H1 (cell line): ENCODE measurements around the gene TRAPPC8. TPM values are rescaled to one million over a fixed set of nuclear protein-coding genes. Genes with fewer than 3 reads are reported as not detected.

Experiments used
- CTCF ChIA-PET: fragments of 300-600 bp; sonication (Branson Sonifier 250); formaldehyde crosslinking; loops from one replicate; lab custom pipeline; 2021; ENCODE audit not compliant: partially characterized antibody; lab: Charles Lee
- POLR2A ChIA-PET: fragments of 300-600 bp; sonication (Branson Sonifier 250); formaldehyde crosslinking; loops from one replicate; lab custom pipeline; 2021; ENCODE audit warnings: inconsistent platforms; ENCODE audit not compliant: partially characterized antibody; lab: Charles Lee
- DNase-seq, 2 experiments: peaks; one replicate each; pipeline versions ENCODE4 v3.0.0 to v3.0.0-alpha.2; 2010 to 2022; ENCODE audit warnings: low spot score in 2 of 2, low read depth in 1 of 2, mixed read lengths in 1 of 2
- FAIRE-seq: peaks from 2 replicates; lab custom pipeline; 2011; peaks lifted over from hg19 to GRCh38; lab: Jason Lieb, UNC
- H2AFZ ChIP-seq: 2 replicates; pipeline ENCODE4 v1.8.1; 2012; ENCODE audit warnings: low read length, inconsistent platforms
- H2AK5ac ChIP-seq: 2 replicates; pipeline ENCODE4 v1.6.1; 2013; ENCODE audit warnings: low read depth, low read length
- H2BK120ac ChIP-seq: replicated peaks from 2 replicates; pipeline ENCODE3; 2013; ENCODE audit warnings: low read depth, low read length, inconsistent platforms
- H2BK12ac ChIP-seq: 2 replicates; pipeline ENCODE4 v1.6.1; 2013; ENCODE audit warnings: low read depth, low read length
- H2BK15ac ChIP-seq: 2 replicates; pipeline ENCODE4 v1.6.1; 2013; ENCODE audit warnings: low read length
- H2BK20ac ChIP-seq: 2 replicates; pipeline ENCODE4 v1.6.1; 2013; ENCODE audit warnings: low read length
- H2BK5ac ChIP-seq: 2 replicates; pipeline ENCODE4 v1.6.1; 2013; ENCODE audit warnings: low read depth, low read length
- H3K14ac ChIP-seq: 2 replicates; pipeline ENCODE4 v1.6.1; 2013; ENCODE audit warnings: inconsistent platforms; ENCODE audit not compliant: insufficient read length
- H3K18ac ChIP-seq: 2 replicates; pipeline ENCODE4 v1.6.1; 2013; ENCODE audit warnings: low read length; ENCODE audit errors: extremely low read depth
- H3K23ac ChIP-seq: 2 replicates; pipeline ENCODE4 v1.6.1; 2013; ENCODE audit warnings: inconsistent platforms; ENCODE audit not compliant: insufficient read length
- H3K23me2 ChIP-seq: 2 replicates; pipeline ENCODE4 v1.6.1; 2013; ENCODE audit warnings: low read depth, low read length
- H3K27ac ChIP-seq: 2 replicates; pipeline ENCODE4 v1.6.1; 2011; ENCODE audit warnings: low read depth, low read length, inconsistent platforms
- H3K27me3 ChIP-seq, 4 experiments: replicated peaks in 1 of 4; 1 replicate in 1 of 4; 2 replicates in 3 of 4; pipeline versions ENCODE4 v1.6.1 to v1.8.1; 2011 to 2013; ENCODE audit warnings: low read length in 3 of 4, mild to moderate bottlenecking in 3 of 4, inconsistent platforms in 2 of 4, mixed read lengths in 2 of 4, moderate library complexity in 1 of 4; ENCODE audit not compliant: control insufficient read depth in 3 of 4, insufficient read depth in 3 of 4; ENCODE audit errors: extremely low read depth in 1 of 4
- H3K36me3 ChIP-seq, 4 experiments: 2 replicates each; pipeline versions ENCODE4 v1.6.1 to v1.8.1; 2011 to 2013; ENCODE audit warnings: mild to moderate bottlenecking in 4 of 4, low read length in 3 of 4, moderate library complexity in 2 of 4, control low read depth in 1 of 4, inconsistent platforms in 1 of 4; ENCODE audit not compliant: insufficient read depth in 4 of 4, control insufficient read depth in 2 of 4
- H3K4ac ChIP-seq: replicated peaks from 2 replicates; pipeline ENCODE3; 2013; ENCODE audit warnings: low read length, low read depth, mixed read lengths, inconsistent platforms; ENCODE audit not compliant: insufficient read length
- H3K4me1 ChIP-seq, 4 experiments: replicated peaks in 1 of 4; 1 replicate in 1 of 4; 2 replicates in 3 of 4; pipeline versions ENCODE4 v1.6.1 to v1.8.1; 2011 to 2013; ENCODE audit warnings: low read length in 3 of 4, inconsistent platforms in 2 of 4, mixed read lengths in 1 of 4; ENCODE audit not compliant: insufficient read depth in 4 of 4, control insufficient read depth in 3 of 4
- H3K4me2 ChIP-seq, 2 experiments: 2 replicates each; pipeline versions ENCODE4 v1.6.1 to v1.8.1; 2011 to 2013; ENCODE audit warnings: low read depth in 2 of 2, low read length in 2 of 2, control low read depth in 1 of 2, inconsistent platforms in 1 of 2, mild to moderate bottlenecking in 1 of 2; ENCODE audit not compliant: insufficient read depth in 1 of 2
- H3K4me3 ChIP-seq, 4 experiments: fragments of 200-600, 300-600 bp in 1 of 4; sonication (generic), shearing (Covaris generic), sonication (Bioruptor Twin) in 1 of 4; 2 replicates each; pipeline versions ENCODE4 v1.5.1 to v1.8.1; 2011 to 2016; ENCODE audit warnings: low read length in 4 of 4, low read depth in 3 of 4, control low read depth in 2 of 4, inconsistent platforms in 2 of 4, mild to moderate bottlenecking in 2 of 4, mixed read lengths in 1 of 4, moderate library complexity in 1 of 4; ENCODE audit not compliant: insufficient read depth in 2 of 4; ENCODE audit errors: extremely low read depth in 1 of 4
- H3K56ac ChIP-seq: replicated peaks from 2 replicates; pipeline ENCODE3; 2013; ENCODE audit warnings: low read depth, mild to moderate bottlenecking, mixed read lengths, low read length, inconsistent platforms; ENCODE audit not compliant: insufficient read length
- H3K79me1 ChIP-seq: 2 replicates; pipeline ENCODE4 v1.6.1; 2013; ENCODE audit warnings: low read depth, low read length, control low read depth
- H3K79me2 ChIP-seq, 2 experiments: 2 replicates each; pipeline versions ENCODE4 v1.6.1 to v1.8.1; 2012 to 2013; ENCODE audit warnings: low read length in 2 of 2, mild to moderate bottlenecking in 2 of 2, inconsistent platforms in 1 of 2; ENCODE audit not compliant: insufficient read depth in 2 of 2, control insufficient read depth in 1 of 2
- H3K9ac ChIP-seq, 4 experiments: replicated peaks in 1 of 4; 1 replicate in 1 of 4; 2 replicates in 3 of 4; pipeline versions ENCODE4 v1.6.1 to v1.8.1; 2011 to 2013; ENCODE audit warnings: low read depth in 3 of 4, low read length in 3 of 4, control low read depth in 2 of 4, mild to moderate bottlenecking in 2 of 4, moderate library complexity in 2 of 4, inconsistent platforms in 1 of 4; ENCODE audit errors: extremely low read depth in 1 of 4
- H3K9me3 ChIP-seq, 2 experiments: 2 replicates each; pipeline versions ENCODE4 v1.6.1 to v1.8.1; 2012 to 2013; ENCODE audit warnings: mild to moderate bottlenecking in 2 of 2, moderate library complexity in 2 of 2, control low read depth in 1 of 2, inconsistent platforms in 1 of 2, low read depth in 1 of 2, low read length in 1 of 2, mixed read lengths in 1 of 2; ENCODE audit not compliant: insufficient read depth in 2 of 2
- H4K20me1 ChIP-seq, 2 experiments: replicated peaks in 1 of 2; 2 replicates each; pipeline versions ENCODE3 to v1.8.1; 2011 to 2013; ENCODE audit warnings: inconsistent platforms in 2 of 2, low read length in 2 of 2, mild to moderate bottlenecking in 1 of 2; ENCODE audit not compliant: insufficient read depth in 2 of 2, control insufficient read depth in 1 of 2
- H4K5ac ChIP-seq: 2 replicates; pipeline ENCODE4 v1.6.1; 2013; ENCODE audit warnings: low read length, low read depth, mixed read lengths, inconsistent platforms; ENCODE audit not compliant: insufficient read length
- H4K8ac ChIP-seq: 2 replicates; pipeline ENCODE4 v1.8.0; 2013; ENCODE audit warnings: mild to moderate bottlenecking, moderate library complexity, low read length, inconsistent platforms; ENCODE audit not compliant: insufficient read depth; ENCODE audit errors: extremely low read depth
- H4K91ac ChIP-seq: replicated peaks from 2 replicates; pipeline ENCODE3; 2013; ENCODE audit warnings: low read length, mixed read lengths, inconsistent platforms; ENCODE audit not compliant: insufficient read length
- CREB1 ChIP-seq: IDR thresholded peaks from 2 replicates; pipeline ENCODE4 v1.6.1; 2012; ENCODE audit warnings: inconsistent platforms
- EP300 ChIP-seq, 2 experiments: IDR thresholded peaks; 1 replicate in 1 of 2; 2 replicates in 1 of 2; pipeline ENCODE4 v1.6.1; 2011 to 2012; ENCODE audit warnings: low read depth in 2 of 2, low read length in 2 of 2, mild to moderate bottlenecking in 2 of 2, borderline replicate concordance in 1 of 2, inconsistent platforms in 1 of 2, moderate library complexity in 1 of 2
- GABPA ChIP-seq: IDR thresholded peaks from 2 replicates; pipeline ENCODE4 v1.6.1; 2011; ENCODE audit warnings: mild to moderate bottlenecking, low read length, moderate library complexity, borderline replicate concordance; ENCODE audit not compliant: insufficient read depth
- HDAC2 ChIP-seq, 2 experiments: fragments of 300-600 bp in 1 of 2; sonication (generic) in 1 of 2; IDR thresholded peaks; 2 replicates each; pipeline ENCODE4 v1.6.1; 2011 to 2012; ENCODE audit warnings: low read depth in 2 of 2, low read length in 2 of 2, mild to moderate bottlenecking in 2 of 2, moderate library complexity in 2 of 2, borderline replicate concordance in 1 of 2, inconsistent platforms in 1 of 2
- HDAC6 ChIP-seq: IDR thresholded peaks from one replicate; pipeline ENCODE4 v1.7.1; 2012; ENCODE audit warnings: low read depth, mild to moderate bottlenecking, inconsistent platforms, low read length, moderate library complexity
- RFX5 ChIP-seq: IDR thresholded peaks from 2 replicates; pipeline ENCODE4 v1.6.1; 2011; ENCODE audit warnings: low read depth, low read length, improper control_type of control experiment, borderline replicate concordance
- SIRT6 ChIP-seq: IDR thresholded peaks from one replicate; pipeline ENCODE4 v1.7.1; 2012; ENCODE audit warnings: low read length, inconsistent platforms
- SIX5 ChIP-seq: IDR thresholded peaks from 2 replicates; pipeline ENCODE4 v1.6.1; 2011; ENCODE audit warnings: mild to moderate bottlenecking, low read depth, low read length
- TBP ChIP-seq: IDR thresholded peaks from 2 replicates; pipeline ENCODE4 v1.6.1; 2011; ENCODE audit warnings: low read depth, low read length, improper control_type of control experiment
- TEAD4 ChIP-seq: IDR thresholded peaks from 2 replicates; pipeline ENCODE4 v1.6.1; 2012; ENCODE audit warnings: low read depth, low read length, inconsistent platforms, mixed read lengths
- polyA plus RNA-seq, 7 experiments: library from polyadenylated mRNA; depleted of rRNA in 3 of 7; stranded (reverse) in 5 of 7; unstranded in 2 of 7; fragments of >200 nt in 5 of 7; fragments of 200-250 nt in 2 of 7; gene quantifications; 1 replicate in 5 of 7; 2 replicates in 1 of 7; 4 replicates in 1 of 7; pipeline versions ENCODE4 v1.2.1 to v1.2.3, GENCODE V29; 2011 to 2013; ENCODE audit warnings: missing spikeins in 2 of 7, mixed read lengths in 2 of 7
- total RNA-seq: library from RNA; stranded (reverse); fragmentation: NEBNext Ultra II Directional; extraction: Animal tissue kit (Norgen Biotek cat#: 25700); gene quantifications from 2 replicates; pipeline ENCODE4 v1.2.1, GENCODE V29; 2021
- TF ChIP-seq, protein P1 (sequence below): IDR thresholded peaks from 2 replicates; pipeline ENCODE4 v1.6.1; 2011; ENCODE audit warnings: low read depth, mild to moderate bottlenecking, low read length; ENCODE audit not compliant: insufficient read depth

The TRAPPC8 gene
- total and polyA plus RNA-seq, 2 of the 8 experiments (the other 6 are each of a cell fraction or from before 2014, with no cell fraction given): 43.6 to 56.5 TPM

DNA sequence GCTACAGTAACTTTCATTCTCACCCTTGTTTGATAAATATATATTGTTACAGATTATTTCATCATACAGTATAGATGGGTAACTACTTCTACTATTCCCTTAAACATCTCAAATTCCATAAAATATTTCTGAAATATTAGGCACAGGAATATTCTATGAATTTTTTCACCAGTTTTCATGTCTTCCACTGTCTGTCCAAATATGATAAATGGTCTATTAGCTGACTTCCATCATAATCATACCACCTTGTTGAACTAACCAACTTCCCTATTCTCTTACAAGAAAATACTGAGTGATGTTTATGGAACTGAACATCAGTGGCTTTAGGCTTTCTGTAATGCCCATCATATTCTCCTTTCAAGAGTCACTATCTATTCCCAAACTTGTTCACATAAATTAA lies 82.4 kb downstream of the TRAPPC8 start:
- H3K27me3 ChIP-seq: no peaks in the 10 kb centered on the region
- no peak overlapping the region for H4K8ac ChIP-seq
- H3K23ac ChIP-seq: no peak overlapping the region
- H4K20me1 ChIP-seq: no peaks in the 10 kb centered on the region
- H3K79me2 ChIP-seq: no peaks in the 10 kb centered on the region
- H4K5ac ChIP-seq: no peak overlapping the region
- no peak overlapping the region for H3K9ac ChIP-seq
- no peak for FAIRE-seq
- no peak overlapping the region for H2BK12ac ChIP-seq
- no peak overlapping the region for H3K27ac ChIP-seq
- H3K18ac ChIP-seq: no peak overlapping the region
- H3K79me1 ChIP-seq: no peaks in the 10 kb centered on the region
- H3K14ac ChIP-seq: no peak overlapping the region
- no peak overlapping the region for H2AK5ac ChIP-seq
- TF ChIP-seq EP300 (IDR thresholded peaks at IDR 0.05; ENCODE audit: borderline replicate concordance in 1 of 2, low read depth in 2 of 2, low read length in 2 of 2) (no peak), RFX5 (no peak), SIRT6 (no peak), CREB1 (no peak), HDAC2 (IDR thresholded peaks at IDR 0.05; ENCODE audit: borderline replicate concordance in 1 of 2, low read depth in 2 of 2, low read length in 2 of 2) (no peak), SIX5 (no peak), GABPA (no peak), TBP (no peak), HDAC6 (no peak), TEAD4 (no peak)
- TF ChIP-seq, protein P1, sequence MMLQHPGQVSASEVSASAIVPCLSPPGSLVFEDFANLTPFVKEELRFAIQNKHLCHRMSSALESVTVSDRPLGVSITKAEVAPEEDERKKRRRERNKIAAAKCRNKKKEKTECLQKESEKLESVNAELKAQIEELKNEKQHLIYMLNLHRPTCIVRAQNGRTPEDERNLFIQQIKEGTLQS: no peak
- no peak for DNase-seq
- H3K56ac ChIP-seq: no peak overlapping the region
- peaks cover 0 to 47% (median 4%) of the 10 kb centered on the region in 4 experiments; a peak in 4 of 8 replicates for H3K36me3 ChIP-seq
- no peaks in the 10 kb centered on the region for H3K4me1 ChIP-seq
- no peak overlapping the region for H4K91ac ChIP-seq
- no peak overlapping the region for H2BK20ac ChIP-seq
- H2BK120ac ChIP-seq: no peak overlapping the region
- CTCF ChIA-PET: interaction anchor here (0.7 to 1.9 kb wide), 6 partner anchors 9 to 305 kb away, joined by 3 to 6 read pairs (median 4); no protein-coding TSS in a partner anchor
- no peak overlapping the region for H3K4me2 ChIP-seq
- H3K4ac ChIP-seq: no peak overlapping the region
- H3K4me3 ChIP-seq: no peak overlapping the region
- H2BK5ac ChIP-seq: no peak overlapping the region
- POLR2A ChIA-PET: no interaction called here
- no peaks in the 10 kb centered on the region for H3K23me2 ChIP-seq
- H2AFZ ChIP-seq: no peak overlapping the region
- no peak overlapping the region for H2BK15ac ChIP-seq
- no peaks in the 10 kb centered on the region for H3K9me3 ChIP-seq
